SW480 (cell line): ENCODE measurements around the gene OLFML2A.
A peak's percentile ranks its signal among the peaks of the same experiment; 100 is the strongest.

Experiments
- DNase-seq: peaks from one replicate; pipeline ENCODE4 v3.0.0-alpha.2; 2016; ENCODE audit warnings: low spot score

The OLFML2A gene

GRCh38 chr9:124797343-124798103 is 20.6 kb downstream of the OLFML2A start:
- DNase-seq: no peak

GRCh38 chr9:124799274-124800006 is 22.5 kb downstream of the OLFML2A start:
- DNase-seq: no peak

GRCh38 chr9:124800306-124801259 is 23.6 kb downstream of the OLFML2A start:
- no peak for DNase-seq

- DNase-seq: no peak
These were observed 24.4 kb downstream of the OLFML2A start for GRCh38 chr9:124801356-124801755.

GRCh38 chr9:124802426-124802825 is 25.5 kb downstream of the OLFML2A start:
- DNase-seq: no peak

GRCh38 chr9:124803911-124804310 is 27.0 kb downstream of the OLFML2A start:
- no peak for DNase-seq

GRCh38 chr9:124805186-124805585 is 28.3 kb downstream of the OLFML2A start:
- no peak for DNase-seq

GRCh38 chr9:124808246-124808956 is 31.5 kb downstream of the OLFML2A start:
- no peak for DNase-seq

GRCh38 chr9:124809211-124809610 is 32.3 kb downstream of the OLFML2A start:
- DNase-seq: no peak

GRCh38 chr9:124809741-124810500 is 33.0 kb downstream of the OLFML2A start:
- no peak for DNase-seq

- DNase-seq: peak; percentile 86
These were observed 33.9 kb downstream of the OLFML2A start for GRCh38 chr9:124810663-124811355.

GRCh38 chr9:124812441-124812876 is 35.5 kb downstream of the OLFML2A start:
- DNase-seq: peak; percentile 72

- no peak for DNase-seq
These were observed 36.1 kb downstream of the OLFML2A start for GRCh38 chr9:124813041-124813440.

- no peak for DNase-seq
These were observed 36.7 kb downstream of the OLFML2A start for GRCh38 chr9:124813501-124814163.

- DNase-seq: no peak
These were observed 37.2 kb downstream of the OLFML2A start for GRCh38 chr9:124814164-124814535.

GRCh38 chr9:124815601-124816000 is 38.7 kb downstream of the OLFML2A start:
- DNase-seq: no peak

GRCh38 chr9:124818431-124819281 is 41.7 kb downstream of the OLFML2A start:
- peak; percentile 90 for DNase-seq

GRCh38 chr9:124820698-124821623 is 44.0 kb downstream of the OLFML2A start:
- no peak for DNase-seq
